Transverse colon (tissue), 3 donors: ENCODE data around the gene MCAT.
"Not testable (repeated sequence)": the region's sequence is repeated elsewhere in the genome, so short reads cannot be mapped to it uniquely, and the experiment has no call there.

Experiments used
- POLR2A ChIP-seq: fragments of 450-650 bp; IDR thresholded peaks from one replicate; pipeline ENCODE4 v1.6.1; 2016; ENCODE audit warnings: antibody characterized with exemption, mild to moderate bottlenecking, moderate library complexity
- TF ChIP-seq, protein P1 (sequence below), 5 experiments: fragments of 200-600 bp in 3 of 5; fragments of 450-650 bp in 2 of 5; sonication (generic) in 3 of 5; IDR thresholded peaks; 1 replicate in 2 of 5; 2 replicates in 3 of 5; pipeline ENCODE4 v1.5.1; 2016 to 2017; ENCODE audit warnings: antibody characterized with exemption in 5 of 5, inconsistent platforms in 3 of 5, mild to moderate bottlenecking in 2 of 5, moderate library complexity in 1 of 5

DNA sequence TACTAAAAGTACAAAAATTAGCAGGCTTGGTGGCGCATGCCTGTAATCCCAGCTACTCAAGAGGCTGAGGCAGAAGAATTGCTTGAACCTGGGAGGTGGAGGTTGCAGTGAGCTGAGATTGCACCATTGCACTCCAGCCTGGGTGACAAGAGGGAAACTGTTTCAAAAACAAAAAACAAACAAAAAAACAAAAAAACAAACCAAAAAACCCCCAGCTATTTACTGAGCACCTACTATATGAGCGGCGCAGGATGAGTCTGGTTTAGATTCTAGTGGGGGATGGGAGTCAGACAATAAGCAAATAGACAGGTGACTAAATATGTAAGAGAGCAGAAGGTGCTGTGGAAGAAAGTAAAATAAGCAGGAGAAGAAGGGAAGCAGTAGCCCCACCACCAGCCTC, 38.2 kb downstream of the MCAT start:
- not testable (repeated sequence) for TF ChIP-seq POLR2A
- TF ChIP-seq, protein P1, sequence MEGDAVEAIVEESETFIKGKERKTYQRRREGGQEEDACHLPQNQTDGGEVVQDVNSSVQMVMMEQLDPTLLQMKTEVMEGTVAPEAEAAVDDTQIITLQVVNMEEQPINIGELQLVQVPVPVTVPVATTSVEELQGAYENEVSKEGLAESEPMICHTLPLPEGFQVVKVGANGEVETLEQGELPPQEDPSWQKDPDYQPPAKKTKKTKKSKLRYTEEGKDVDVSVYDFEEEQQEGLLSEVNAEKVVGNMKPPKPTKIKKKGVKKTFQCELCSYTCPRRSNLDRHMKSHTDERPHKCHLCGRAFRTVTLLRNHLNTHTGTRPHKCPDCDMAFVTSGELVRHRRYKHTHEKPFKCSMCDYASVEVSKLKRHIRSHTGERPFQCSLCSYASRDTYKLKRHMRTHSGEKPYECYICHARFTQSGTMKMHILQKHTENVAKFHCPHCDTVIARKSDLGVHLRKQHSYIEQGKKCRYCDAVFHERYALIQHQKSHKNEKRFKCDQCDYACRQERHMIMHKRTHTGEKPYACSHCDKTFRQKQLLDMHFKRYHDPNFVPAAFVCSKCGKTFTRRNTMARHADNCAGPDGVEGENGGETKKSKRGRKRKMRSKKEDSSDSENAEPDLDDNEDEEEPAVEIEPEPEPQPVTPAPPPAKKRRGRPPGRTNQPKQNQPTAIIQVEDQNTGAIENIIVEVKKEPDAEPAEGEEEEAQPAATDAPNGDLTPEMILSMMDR (IDR thresholded peaks at IDR 0.05) = not testable (repeated sequence)
